ENCODE results near the gene PHF19. TPM values are rescaled to one million over a fixed set of nuclear protein-coding genes. Genes with fewer than 3 reads are reported as not detected.

PHF19 gene
- total RNA-seq, 2 experiments from 2014 or later = 210 to 216 TPM

GRCh38 chr9:120833325-120833724 lies 43.7 kb downstream of the PHF19 start:
- H3K27me3 Mint-ChIP-seq = no peaks in the 10 kb centered on the region
- no peaks in the 10 kb centered on the region for H3K9me3 Mint-ChIP-seq
- H3K4me3 Mint-ChIP-seq = no peak overlapping the region
- H3K27ac Mint-ChIP-seq = no peak overlapping the region
- TF ChIP-seq CTCF (IDR thresholded peaks at IDR 0.05) = no peak
- ATAC-seq (no peak), DNase-seq (no peak)
- ChIA-PET CTCF (interaction anchor here (1.0 to 1.4 kb wide), 2 partner anchors 219 to 335 kb away, joined by 3 read pairs; no protein-coding TSS in a partner anchor), POLR2A (interaction anchor here (0.5 to 1.4 kb wide), 3 partner anchors 9 to 1429 kb away, joined by 3 to 6 read pairs (median 3); partner anchors contain the start of gene PSMD5)
- H3K36me3 Mint-ChIP-seq (ENCODE audit: low read depth) = peaks cover 52% of the 10 kb centered on the region
- intact Hi-C loops (cut with micrococcal nuclease) = no loop called here
- H3K4me1 Mint-ChIP-seq (ENCODE audit: low read depth) = peaks cover 28% of the 10 kb centered on the region

- H3K27ac Mint-ChIP-seq = peak overlapping the region; percentile 14
These were observed 44.2 kb downstream of the PHF19 start for GRCh38 chr9:120832807-120833206.

GRCh38 chr9:120830865-120831264 lies 46.1 kb downstream of the PHF19 start:
- Mint-ChIP-seq H3K4me1 (ENCODE audit: low read depth) (peaks cover 14% of the 10 kb centered on the region), H3K27me3 (no peaks in the 10 kb centered on the region), H3K36me3 (ENCODE audit: low read depth) (peaks cover 55% of the 10 kb centered on the region), H3K4me3 (no peak overlapping the region), H3K27ac (no peak overlapping the region), H3K9me3 (no peaks in the 10 kb centered on the region)
- ChIA-PET POLR2A (interaction anchor here (0.9 kb wide), 1 partner anchor 37 kb away, joined by 5 read pairs; the partner anchor contains the start of gene FBXW2), CTCF (no interaction called here)
- no peak for ATAC-seq
- no peak for TF ChIP-seq CTCF (IDR thresholded peaks at IDR 0.05)
- intact Hi-C loops (cut with micrococcal nuclease) = no loop called here
- DNase-seq = no peak

More at GRCh38 chr9:120832807-120833206, 44.2 kb downstream of the PHF19 start:
- Mint-ChIP-seq H3K4me1 (ENCODE audit: low read depth) (peaks cover 23% of the 10 kb centered on the region), H3K27me3 (no peaks in the 10 kb centered on the region), H3K36me3 (ENCODE audit: low read depth) (peaks cover 50% of the 10 kb centered on the region), H3K4me3 (no peak overlapping the region), H3K9me3 (no peaks in the 10 kb centered on the region)
- ChIA-PET CTCF (interaction anchor here (0.6 to 1.5 kb wide), 5 partner anchors 21 to 335 kb away, joined by 3 to 4 read pairs (median 3); no protein-coding TSS in a partner anchor), POLR2A (interaction anchor here (1.2 to 1.4 kb wide), 2 partner anchors 9 to 11 kb away, joined by 3 to 6 read pairs; partner anchors contain the start of gene PSMD5)
- intact Hi-C loops (cut with micrococcal nuclease) = no loop called here
- DNase-seq = no peak
- no peak for ATAC-seq
- TF ChIP-seq CTCF (IDR thresholded peaks at IDR 0.05) = no peak

- Mint-ChIP-seq H3K36me3 (ENCODE audit: low read depth) (peaks cover 55% of the 10 kb centered on the region), H3K4me3 (no peak overlapping the region), H3K27ac (peak overlapping the region; percentile 4), H3K27me3 (no peaks in the 10 kb centered on the region), H3K4me1 (ENCODE audit: low read depth) (peaks cover 14% of the 10 kb centered on the region), H3K9me3 (no peaks in the 10 kb centered on the region)
- ChIA-PET CTCF (interaction anchor here (1.9 kb wide), 1 partner anchor 74 kb away, joined by 6 read pairs; no protein-coding TSS in a partner anchor), POLR2A (interaction anchor here (0.9 kb wide), 1 partner anchor 36 kb away, joined by 5 read pairs; the partner anchor contains the start of gene FBXW2)
- ATAC-seq = no peak
- intact Hi-C loops (cut with micrococcal nuclease) = no loop called here
- TF ChIP-seq CTCF (IDR thresholded peaks at IDR 0.05) = no peak
- no peak for DNase-seq
These were observed 46.8 kb downstream of the PHF19 start for GRCh38 chr9:120830151-120830550.

GRCh38 chr9:120829650-120830049 lies 47.3 kb downstream of the PHF19 start:
- TF ChIP-seq CTCF (IDR thresholded peaks at IDR 0.05) = no peak
- CTCF ChIA-PET = interaction anchor here (1.9 kb wide), 1 partner anchor 74 kb away, joined by 6 read pairs; no protein-coding TSS in a partner anchor
- Mint-ChIP-seq H3K27me3 (no peaks in the 10 kb centered on the region), H3K4me1 (ENCODE audit: low read depth) (peaks cover 16% of the 10 kb centered on the region), H3K36me3 (ENCODE audit: low read depth) (peaks cover 56% of the 10 kb centered on the region), H3K9me3 (no peaks in the 10 kb centered on the region), H3K27ac (peak overlapping the region; percentile 21), H3K4me3 (no peak overlapping the region)
- ATAC-seq (no peak), DNase-seq (no peak)
- POLR2A ChIA-PET = no interaction called here
- intact Hi-C loops (cut with micrococcal nuclease) = no loop called here

Measured in activated CD8-positive, alpha-beta T cell treated with anti-CD3 and anti-CD28 coated beads for 36 hours (primary cell).